Smooth muscle cell (in vitro differentiated cells): ENCODE results near the gene CPT1A. TPM values are rescaled to one million over a fixed set of nuclear protein-coding genes. Genes with fewer than 3 reads are reported as not detected.
"Not testable (repeated sequence)": the region's sequence is repeated elsewhere in the genome, so short reads cannot be mapped to it uniquely, and the experiment has no call there.

Experiments used
- DNase-seq: peaks from one replicate; lab custom pipeline; 2025; ENCODE audit not compliant: unreplicated experiment; lab: John Stamatoyannopoulos, UW
- H2AFZ ChIP-seq: fragments of 200-600 bp; sonication (generic); 2 replicates; pipeline ENCODE4 v1.6.0; 2016; ENCODE audit warnings: antibody characterized with exemption, low read depth, mild to moderate bottlenecking
- H3F3A ChIP-seq: fragments of 200-600 bp; sonication (generic); 2 replicates; pipeline ENCODE4 v1.6.0; 2017; ENCODE audit warnings: antibody characterized with exemption, low read depth
- H3K27ac ChIP-seq: fragments of 200-600 bp; sonication (generic); 2 replicates; pipeline ENCODE4 v1.5.1; 2016; ENCODE audit warnings: low read depth, mild to moderate bottlenecking
- H3K27me3 ChIP-seq: fragments of 200-600 bp; sonication (generic); 2 replicates; pipeline ENCODE4 v1.6.1; 2016; ENCODE audit warnings: low read depth, mild to moderate bottlenecking
- H3K36me3 ChIP-seq: fragments of 200-600 bp; sonication (generic); 2 replicates; pipeline ENCODE4 v1.5.1; 2016; ENCODE audit warnings: low read depth
- H3K4me1 ChIP-seq: fragments of 200-600 bp; sonication (generic); 2 replicates; pipeline ENCODE4 v1.5.1; 2016; ENCODE audit warnings: low read depth
- H3K4me2 ChIP-seq: fragments of 200-600 bp; sonication (generic); 2 replicates; pipeline ENCODE4 v1.6.0; 2016; ENCODE audit warnings: mild to moderate bottlenecking
- H3K4me3 ChIP-seq: fragments of 200-600 bp; sonication (generic); 2 replicates; pipeline ENCODE4 v1.5.1; 2016; ENCODE audit warnings: mild to moderate bottlenecking
- H3K79me2 ChIP-seq: fragments of 200-600 bp; sonication (generic); 2 replicates; pipeline ENCODE4 v1.6.0; 2016; ENCODE audit warnings: low read depth, mild to moderate bottlenecking
- H3K9ac ChIP-seq: fragments of 200-600 bp; sonication (generic); 2 replicates; pipeline ENCODE4 v1.6.0; 2016; ENCODE audit warnings: low read depth
- H3K9me3 ChIP-seq: fragments of 200-600 bp; sonication (generic); replicated peaks from 2 replicates; pipeline ENCODE4 v1.5.1; 2016; ENCODE audit warnings: low read depth
- H4K20me1 ChIP-seq: fragments of 200-600 bp; sonication (generic); 2 replicates; pipeline ENCODE4 v1.6.0; 2016; ENCODE audit warnings: low read depth
- CTCF ChIP-seq: fragments of 200-600 bp; sonication (generic); IDR thresholded peaks from 2 replicates; pipeline ENCODE4 v1.5.1; 2017; ENCODE audit warnings: borderline replicate concordance, mild to moderate bottlenecking, antibody characterized with exemption; ENCODE audit not compliant: insufficient read depth, poor library complexity, severe bottlenecking
- WGBS: methylation state at CpG from one replicate; pipeline ENCODE4 v1.1.7; 2016; ENCODE audit warnings: low lambda C conversion rate; 5-methylcytosine and 5-hydroxymethylcytosine counted together
- polyA plus RNA-seq: library from polyadenylated mRNA; unstranded; fragments of >200 nt; fragmentation: Nextera tagmentation; extraction: Ambion mirVana; gene quantifications from 2 replicates; pipeline ENCODE4 v1.2.1, GENCODE V29; 2016
- total RNA-seq: library from RNA; depleted of rRNA; stranded (reverse); fragments of >200 nt; gene quantifications from 2 replicates; pipeline ENCODE4 v1.2.3, GENCODE V29; 2014

The CPT1A gene
- total and polyA plus RNA-seq, 2 experiments from 2014 or later: 0.24 to 1.9 TPM

GRCh38 chr11:68859123-68859522 lies 17.4 kb upstream of the CPT1A start:
- 84% methylated on average over 8 of the region's 8 CpGs for WGBS
- no peaks in the 10 kb centered on the region for H3K36me3 ChIP-seq
- TF ChIP-seq CTCF: no peak
- H3K9me3 ChIP-seq: no peaks in the 10 kb centered on the region
- no peak overlapping the region for H2AFZ ChIP-seq
- H3K4me3 ChIP-seq: no peak overlapping the region
- H3K79me2 ChIP-seq: no peaks in the 10 kb centered on the region
- no peaks in the 10 kb centered on the region for H4K20me1 ChIP-seq
- H3K27me3 ChIP-seq: peaks cover 11% of the 10 kb centered on the region
- H3K4me2 ChIP-seq: no peak overlapping the region
- H3K9ac ChIP-seq: no peak overlapping the region
- H3K27ac ChIP-seq: no peak overlapping the region
- no peak for DNase-seq
- no peaks in the 10 kb centered on the region for H3K4me1 ChIP-seq
- peaks cover 3% of the 10 kb centered on the region for H3F3A ChIP-seq

DNA sequence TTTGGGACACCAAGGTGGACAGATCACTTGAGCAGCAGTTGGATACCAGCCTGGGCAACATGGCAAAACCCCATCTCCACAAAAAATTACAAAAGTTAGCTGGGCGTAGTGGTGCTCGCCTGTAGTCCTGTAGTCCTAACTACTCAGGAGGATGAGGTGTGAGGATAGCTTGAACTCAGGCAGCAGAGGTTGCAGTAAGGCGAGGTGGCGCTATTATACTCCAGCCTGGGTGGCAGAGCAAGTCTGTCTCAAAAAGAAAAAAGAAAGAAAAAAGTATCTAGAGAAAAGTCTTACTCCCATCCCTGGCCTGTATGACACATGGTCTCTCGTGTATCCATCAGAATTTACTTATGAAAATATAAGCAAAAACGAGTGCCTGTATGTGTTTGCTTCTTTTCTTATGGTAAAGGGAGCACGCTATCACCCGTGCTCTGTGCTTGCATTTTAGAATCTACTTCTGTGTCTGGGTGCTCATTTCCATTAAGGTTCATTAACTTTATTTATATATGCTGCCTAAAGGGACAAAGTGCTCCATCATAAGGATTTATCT lies 15.4 kb upstream of the CPT1A start:
- TF ChIP-seq CTCF: no peak
- WGBS: 84% methylated on average over 8 of the region's 8 CpGs
- Histone ChIP-seq H3K4me2 (no peak overlapping the region), H3K79me2 (no peaks in the 10 kb centered on the region), H3K4me1 (no peaks in the 10 kb centered on the region), H3K9me3 (no peaks in the 10 kb centered on the region), H4K20me1 (no peaks in the 10 kb centered on the region), H3F3A (peaks cover 3% of the 10 kb centered on the region), H3K27me3 (peaks cover 25% of the 10 kb centered on the region), H3K9ac (no peak overlapping the region), H3K27ac (no peak overlapping the region), H3K36me3 (no peaks in the 10 kb centered on the region), H2AFZ (no peak overlapping the region), H3K4me3 (no peak overlapping the region)
- no peak for DNase-seq

- H3K9me3 ChIP-seq, H3K36me3 ChIP-seq, H3K4me2 ChIP-seq, H3K4me1 ChIP-seq, H3K9ac ChIP-seq, H3K4me3 ChIP-seq, H3F3A ChIP-seq, H2AFZ ChIP-seq, H3K27ac ChIP-seq, DNase-seq, H3K79me2 ChIP-seq, H4K20me1 ChIP-seq: not testable (repeated sequence)
- H3K27me3 ChIP-seq: peaks cover 29% of the 10 kb centered on the region
- WGBS: 89% methylated on average over 21 of the region's 21 CpGs
Measured at GRCh38 chr11:68856425-68857030, 14.8 kb upstream of the CPT1A start.

- peak overlapping the region; percentile 80 for H3K4me2 ChIP-seq
- H3K79me2 ChIP-seq: no peaks in the 10 kb centered on the region
- no peaks in the 10 kb centered on the region for H3K9me3 ChIP-seq
- no peak overlapping the region for H3K9ac ChIP-seq
- 4% methylated on average over 60 of the region's 62 CpGs for WGBS
- peaks cover 29% of the 10 kb centered on the region for H3K27me3 ChIP-seq
- H2AFZ ChIP-seq: peak overlapping the region; percentile 94
- peak; percentile 18 for DNase-seq
- no peak overlapping the region for H3K27ac ChIP-seq
- H3F3A ChIP-seq: peaks cover 3% of the 10 kb centered on the region
- TF ChIP-seq CTCF: peak; percentile 29
- no peaks in the 10 kb centered on the region for H3K36me3 ChIP-seq
- H4K20me1 ChIP-seq: no peaks in the 10 kb centered on the region
- H3K4me3 ChIP-seq: peak overlapping the region; percentile 41
- no peaks in the 10 kb centered on the region for H3K4me1 ChIP-seq
Measured at GRCh38 chr11:68855205-68855981, 13.7 kb upstream of the CPT1A start.
